Limb (tissue), 2 donors: ENCODE measurements around the gene MFSD6.

Experiments used
- DNase-seq, 2 donors: peaks; one replicate each; pipeline ENCODE4 v3.0.0-alpha.2; 2016; ENCODE audit errors: extremely low spot score in 2 of 2

Gene MFSD6

DNA sequence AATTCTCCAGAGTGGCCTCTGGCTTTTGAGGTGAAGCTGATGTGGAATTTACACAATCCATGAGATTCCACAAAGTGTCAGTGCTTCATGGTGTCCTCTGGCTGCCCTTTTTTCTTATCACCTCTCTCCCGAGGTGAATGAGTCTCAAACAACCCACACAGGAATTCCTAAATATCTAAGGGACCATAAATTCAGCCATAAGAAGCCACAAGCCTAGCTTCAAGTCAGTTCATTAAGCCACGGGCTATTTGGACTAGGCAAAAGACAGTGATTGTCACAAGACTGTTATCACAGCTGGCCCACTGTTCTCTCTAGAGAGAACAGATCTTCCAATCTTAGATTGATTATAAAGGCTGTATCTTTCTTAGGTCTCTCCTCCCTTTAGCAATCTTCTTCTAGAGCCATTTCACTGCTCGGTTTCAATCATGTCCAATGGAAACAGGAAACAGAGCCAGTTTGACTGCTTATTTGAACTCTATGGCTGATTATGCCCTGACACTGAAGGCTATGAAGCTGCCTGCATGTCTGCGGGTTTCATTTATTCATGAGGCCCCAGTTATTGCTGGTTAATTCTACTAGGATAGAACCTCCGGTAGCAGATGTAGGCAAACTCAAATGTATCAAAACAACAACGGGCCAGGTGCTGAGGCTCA lies 122.2 kb downstream of the MFSD6 start:
- DNase-seq: no peak

DNA sequence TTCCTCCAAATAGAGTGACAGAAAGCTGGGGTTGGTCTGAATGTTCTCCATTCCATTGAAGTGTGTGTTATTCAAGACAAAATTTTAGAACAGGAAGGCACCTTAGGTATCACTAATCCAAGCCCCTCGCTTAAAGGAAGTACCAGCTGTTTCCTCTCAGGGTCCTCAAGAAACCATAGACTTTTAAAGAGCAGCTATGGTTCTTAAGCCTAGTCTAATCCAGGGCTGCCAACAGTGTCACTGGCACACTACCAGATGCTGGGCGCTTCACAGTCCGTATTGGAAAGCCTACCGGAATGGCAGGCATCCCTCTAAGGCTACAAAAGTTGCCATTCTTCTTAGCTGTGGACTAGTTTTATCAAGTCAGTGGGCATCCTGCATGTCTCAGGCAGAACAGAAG lies 124.4 kb downstream of the MFSD6 start:
- no peak for DNase-seq

DNA sequence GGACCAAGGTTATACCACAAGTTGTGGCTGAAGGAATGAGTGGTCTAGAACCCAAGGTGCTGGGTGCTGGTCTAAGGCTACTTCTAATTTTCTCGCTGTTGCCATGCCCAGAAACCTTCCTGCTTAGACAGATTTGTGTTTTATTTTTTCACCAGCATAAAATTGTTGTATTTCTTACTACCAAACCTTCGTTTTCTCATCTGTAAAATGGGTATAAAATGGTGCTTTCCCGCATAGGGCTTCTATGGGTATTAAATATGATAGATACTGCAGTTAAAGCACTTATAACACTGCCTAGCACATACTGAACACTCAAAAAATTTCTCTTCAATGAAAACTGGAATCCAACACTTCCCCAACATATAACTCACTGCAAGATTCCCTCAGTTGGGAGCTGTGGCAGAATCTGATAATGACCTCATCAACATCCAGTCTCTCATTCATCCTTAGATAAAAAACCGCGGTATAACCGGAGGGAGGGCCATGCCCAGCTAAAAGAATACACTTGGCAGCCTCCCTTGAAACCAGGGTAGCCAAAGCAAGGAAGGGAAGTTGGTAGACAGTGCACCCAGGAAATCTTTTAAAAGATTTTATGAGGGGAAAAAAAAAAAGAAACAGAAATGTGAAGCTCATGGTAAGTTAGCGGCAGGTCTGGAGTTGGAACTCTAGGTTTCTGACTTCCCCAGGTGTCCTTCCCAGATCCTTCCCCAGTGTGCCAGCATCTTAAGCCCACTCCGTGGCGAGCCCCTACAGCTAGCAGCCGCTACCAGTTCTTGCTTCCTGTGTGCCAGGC lies 125.2 kb downstream of the MFSD6 start:
- no peak for DNase-seq

DNA sequence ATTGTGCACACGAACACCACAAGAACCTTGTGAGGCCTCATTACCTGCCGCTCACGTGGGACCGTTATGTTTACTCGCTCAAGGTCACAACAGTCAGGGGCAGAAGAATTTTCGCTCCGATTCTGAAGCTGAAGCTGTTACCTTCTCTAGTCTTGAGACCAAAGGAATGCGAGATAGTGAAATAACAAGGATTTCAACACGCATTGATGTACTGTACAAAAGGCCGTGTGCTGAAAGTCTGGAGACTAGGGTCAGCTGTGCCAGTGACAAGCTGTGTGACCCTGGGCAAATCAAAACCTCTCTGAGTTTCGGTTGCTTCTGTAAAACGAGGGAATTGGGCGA lies 125.8 kb downstream of the MFSD6 start:
- peak in 1 of 2 donors; percentile 42 for DNase-seq

DNA sequence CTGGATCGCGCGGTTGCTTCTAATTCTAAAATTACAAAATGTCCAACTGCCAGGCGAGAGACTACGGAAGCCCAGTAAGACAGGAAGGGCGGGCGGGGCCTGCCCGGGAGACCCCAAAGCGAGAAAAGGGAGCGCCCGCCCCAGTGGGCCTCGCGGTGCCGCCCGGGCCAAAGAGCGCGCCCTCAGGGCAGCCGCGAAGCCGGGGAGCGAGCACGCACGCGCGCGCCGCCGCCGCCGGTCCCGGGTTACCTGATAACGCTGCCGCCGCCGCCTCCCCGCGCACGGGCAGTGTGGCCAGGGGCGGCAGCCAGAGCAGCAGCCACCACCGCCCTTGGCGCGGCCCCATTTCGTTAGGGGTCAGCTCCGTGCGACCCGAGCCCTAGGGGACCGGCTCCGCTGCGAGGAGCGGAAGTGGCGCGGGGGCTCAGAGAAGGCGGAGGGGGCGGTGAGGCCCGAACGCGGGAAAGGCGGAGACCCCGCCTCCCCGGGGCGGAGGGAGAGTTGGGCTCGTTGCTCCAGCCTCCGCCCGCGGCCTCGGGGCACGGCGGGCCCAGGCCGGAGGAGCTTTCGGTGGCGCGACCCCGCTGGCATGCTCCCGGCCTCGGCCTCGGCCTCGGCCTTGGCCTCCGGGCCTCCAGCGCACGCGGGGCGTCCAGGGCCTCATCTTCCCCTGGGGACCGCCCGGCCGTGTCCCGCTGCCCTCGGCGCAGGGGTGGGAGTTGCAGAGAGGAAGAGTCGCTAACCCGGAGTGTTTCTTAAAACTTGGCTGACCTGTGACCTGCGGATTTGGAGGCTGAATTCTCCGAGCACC lies 126.4 kb downstream of the MFSD6 start, which contains the start of gene NEMP2:
NEMP2 (minus strand) TSS at position 413 of the 811 bp plus-strand sequence; CDS start at position 346, 67 bp downstream.
- peak; percentile 82 to 89 for DNase-seq

DNA sequence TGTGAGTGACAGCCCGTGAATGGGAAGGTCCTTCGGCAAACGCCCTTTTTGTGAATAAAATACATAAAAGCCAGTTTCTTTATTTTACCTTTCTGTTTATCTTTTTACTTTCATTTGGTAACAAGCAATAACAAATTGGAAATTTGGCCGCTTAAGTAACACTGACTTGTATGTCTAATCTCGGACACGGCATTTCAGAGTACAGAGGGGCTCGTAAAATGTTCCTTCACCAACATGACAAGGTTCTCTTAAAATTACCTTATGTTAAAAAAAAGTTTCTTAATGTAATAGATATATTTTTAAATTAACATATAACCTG lies 126.9 kb downstream of the MFSD6 start:
- no peak for DNase-seq

DNA sequence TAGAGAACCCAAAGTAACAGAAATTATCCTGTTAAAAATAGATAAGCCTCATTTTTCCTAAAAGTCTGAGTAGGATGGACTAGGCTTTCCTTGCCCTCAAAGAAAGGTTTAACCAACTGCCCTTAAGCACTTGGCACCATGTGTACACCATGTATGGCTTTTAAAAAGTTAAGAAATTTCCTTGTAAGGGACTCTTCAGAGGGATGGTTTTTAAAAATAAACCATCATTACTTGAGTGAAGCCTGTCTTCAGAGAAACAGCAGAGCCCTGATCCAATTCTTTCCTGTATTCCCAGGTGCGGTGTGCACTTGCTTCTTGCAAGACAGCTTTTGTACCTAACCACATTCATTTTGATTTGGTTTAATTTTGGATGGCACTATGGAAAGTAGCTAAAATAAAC lies 127.4 kb downstream of the MFSD6 start:
- DNase-seq: no peak

DNA sequence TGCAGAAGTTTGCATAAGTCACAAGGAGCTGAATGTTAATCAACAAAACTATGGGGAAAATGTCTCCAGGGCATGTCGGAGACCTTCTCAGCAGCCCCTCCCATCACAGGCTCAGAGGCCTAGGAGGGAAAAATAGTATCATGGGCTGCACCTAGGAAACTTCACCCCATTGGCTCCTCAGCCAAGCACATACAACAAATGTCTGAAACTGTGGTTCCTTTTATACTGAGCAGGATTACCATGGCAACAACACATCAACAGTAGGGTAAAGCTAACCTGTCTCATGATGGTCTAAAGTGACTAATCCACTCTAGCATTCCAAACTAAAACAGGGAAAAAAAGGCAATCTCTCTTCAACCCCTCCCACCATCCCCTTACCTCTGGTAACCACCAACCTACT lies 129.6 kb downstream of the MFSD6 start:
- no peak for DNase-seq

DNA sequence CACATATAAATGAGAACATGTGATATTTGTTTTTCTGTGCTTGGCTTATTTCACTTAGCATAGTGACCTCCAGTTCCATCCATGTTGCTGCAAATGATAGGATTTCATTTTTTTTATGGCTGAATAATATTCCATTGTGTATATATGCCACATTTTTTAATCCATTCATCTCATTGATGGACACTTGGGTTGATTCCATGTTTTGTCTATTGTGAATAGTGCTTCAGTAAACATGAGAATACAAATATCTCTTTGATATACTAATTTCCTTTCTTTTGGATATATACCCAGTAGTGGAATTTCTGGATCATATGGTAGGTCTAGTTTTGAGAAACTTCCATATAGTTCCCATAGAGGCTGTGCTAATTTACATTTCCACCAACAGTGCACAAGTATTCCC lies 130.0 kb downstream of the MFSD6 start:
- no peak for DNase-seq

DNA sequence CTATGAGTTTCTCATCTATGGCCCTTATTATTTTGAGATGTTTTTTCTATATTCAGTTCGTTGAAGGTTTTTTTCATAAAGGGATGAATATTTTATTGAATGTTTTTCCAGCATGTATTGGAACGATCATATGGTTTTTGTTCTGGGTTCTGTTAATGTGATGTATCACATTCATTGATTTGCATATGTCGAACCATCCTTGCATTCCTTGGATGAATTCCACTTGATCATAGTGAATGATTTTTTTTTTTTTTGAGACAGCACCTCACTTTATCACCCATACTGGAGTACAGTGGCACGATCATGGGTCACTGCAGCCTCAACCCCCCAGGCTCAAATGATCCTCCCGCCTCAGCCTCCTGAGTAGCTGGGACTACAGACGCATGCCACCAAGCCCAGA lies 131.9 kb downstream of the MFSD6 start:
- DNase-seq: no peak

DNA sequence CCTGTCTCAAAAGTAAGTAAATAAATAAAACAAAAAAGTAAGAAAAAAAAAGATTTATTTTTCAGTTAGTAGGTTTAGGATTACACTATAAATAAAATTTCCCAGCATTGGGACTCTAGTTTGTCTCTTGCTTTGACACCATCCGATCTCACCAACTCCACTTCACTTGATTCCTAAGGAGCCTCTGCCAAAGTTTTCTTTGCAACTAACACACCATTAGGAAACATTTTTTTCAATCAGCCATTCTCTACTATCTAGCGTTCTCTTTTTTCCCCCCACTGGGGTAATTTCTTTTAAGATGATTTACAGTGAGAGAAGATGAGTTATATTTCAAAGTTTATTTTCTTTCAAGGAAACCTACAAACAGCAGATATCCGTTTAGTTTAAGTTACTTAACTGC lies 136.9 kb downstream of the MFSD6 start:
- DNase-seq: no peak

DNA sequence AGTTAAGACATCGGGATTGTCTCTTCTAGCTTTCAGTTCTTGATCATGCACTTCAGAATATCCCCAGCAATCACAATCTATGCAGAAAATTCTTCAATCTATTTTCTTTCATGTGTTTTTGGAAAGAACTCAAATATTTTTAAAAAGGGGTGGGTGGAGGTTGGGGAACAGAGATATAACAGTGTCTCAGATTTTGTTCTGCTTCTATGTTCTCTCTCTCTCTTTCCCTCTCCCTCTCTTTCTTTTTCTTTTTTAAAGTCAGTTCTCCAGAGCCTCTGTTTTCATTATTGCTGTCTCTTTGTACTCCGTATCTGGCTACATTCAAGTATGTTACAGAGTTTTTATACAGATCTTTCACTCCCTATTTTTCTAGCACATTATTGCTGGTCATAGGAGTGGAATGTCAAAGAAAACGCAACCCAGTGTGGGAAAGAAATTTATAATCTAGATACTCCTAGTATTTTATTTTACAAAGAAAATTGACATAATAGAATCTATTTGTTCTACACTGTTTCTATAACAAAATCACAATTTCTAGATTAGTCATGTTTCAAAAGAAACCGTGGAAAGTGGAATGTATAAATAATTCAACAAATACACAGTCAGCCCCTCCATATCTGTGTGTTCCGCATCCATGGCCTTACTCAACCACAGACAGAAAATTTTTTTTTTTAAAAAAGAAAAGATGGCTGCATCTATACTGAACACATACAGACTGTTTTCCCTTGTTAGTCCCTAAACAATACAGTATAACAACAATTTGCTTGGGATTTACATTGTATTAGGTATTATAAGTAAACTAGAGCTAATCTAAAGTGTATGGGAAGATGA lies 137.6 kb downstream of the MFSD6 start:
- DNase-seq: no peak

DNA sequence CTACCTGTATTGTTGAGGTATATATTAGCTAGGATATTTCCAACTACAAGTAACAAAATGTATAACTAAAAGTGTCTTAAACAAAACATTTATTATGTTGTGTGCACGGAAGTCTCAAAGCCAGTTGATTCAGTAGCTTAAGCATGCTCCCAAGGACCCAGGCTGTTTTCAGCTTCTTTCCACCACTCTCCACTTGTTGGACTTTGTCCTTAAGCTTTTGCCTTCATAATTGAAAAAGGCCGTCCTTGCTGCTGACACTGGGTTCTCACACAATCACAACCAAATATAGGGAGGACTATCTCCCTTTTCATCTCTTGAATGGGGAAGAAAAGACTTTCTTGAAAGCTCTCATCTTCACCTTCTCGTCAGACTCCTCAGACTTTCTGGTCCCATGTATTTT lies 138.6 kb downstream of the MFSD6 start:
- DNase-seq: no peak

DNA sequence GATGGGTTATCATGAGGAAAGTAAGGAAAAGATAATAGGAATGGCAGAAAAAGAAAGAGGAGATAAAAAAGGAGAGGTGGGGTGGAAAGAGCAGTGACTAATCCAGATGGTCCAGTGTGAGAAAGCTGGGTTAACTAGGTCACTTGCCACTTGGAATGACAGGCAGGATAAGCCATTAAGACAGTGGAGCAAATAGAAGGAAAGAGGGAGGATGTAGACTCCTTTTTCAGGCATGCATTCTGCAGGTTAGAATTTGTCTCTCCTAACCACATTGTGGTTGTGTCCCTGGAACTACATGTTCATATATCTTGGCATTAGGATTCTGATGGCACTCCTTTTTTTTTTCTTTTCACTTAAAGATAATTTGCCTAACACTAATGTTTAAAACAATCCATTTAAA lies 139.7 kb downstream of the MFSD6 start:
- DNase-seq: no peak

DNA sequence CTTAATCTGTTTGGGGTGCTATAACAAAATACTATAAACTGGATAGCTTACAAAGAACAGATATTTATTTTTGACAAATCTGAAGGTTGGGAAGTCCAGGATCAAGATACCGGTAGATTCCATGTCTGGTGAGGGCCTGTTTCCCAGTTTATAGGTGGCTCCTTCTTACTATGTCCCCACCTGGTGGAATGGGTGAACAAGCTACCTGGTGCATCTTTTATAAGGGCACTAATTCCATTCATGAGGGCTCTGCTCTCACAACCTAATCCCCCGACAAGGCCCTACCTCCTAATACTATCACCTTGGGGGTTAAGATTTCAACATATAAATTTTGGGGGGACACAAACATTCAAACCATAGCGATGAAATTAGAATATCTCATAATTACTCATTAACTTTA lies 142.0 kb downstream of the MFSD6 start:
- no peak for DNase-seq
